NCI-H446 (cell line): ENCODE data around the gene TET2.
"Not testable (repeated sequence)": the region's sequence is repeated elsewhere in the genome, so short reads cannot be mapped to it uniquely, and the experiment has no call there.

Experiments
- DNase-seq, 2 experiments: peaks; one replicate each; lab custom pipeline; 2025; lab: John Stamatoyannopoulos, UW

Gene TET2

GRCh38 chr4:105291925-105292324, 145.2 kb downstream of the TET2 start:
- no peak for DNase-seq

- DNase-seq = no peak
Measured at GRCh38 chr4:105293360-105293759, 146.7 kb downstream of the TET2 start.

GRCh38 chr4:105296672-105297071, 150.0 kb downstream of the TET2 start:
- no peak for DNase-seq

GRCh38 chr4:105299027-105299426, 152.4 kb downstream of the TET2 start:
- DNase-seq = not testable (repeated sequence)

GRCh38 chr4:105304085-105304484, 157.4 kb downstream of the TET2 start:
- DNase-seq = no peak

GRCh38 chr4:105305019-105305836, 158.6 kb downstream of the TET2 start:
- no peak for DNase-seq

- no peak for DNase-seq
Measured at GRCh38 chr4:105306158-105306781, 159.6 kb downstream of the TET2 start.

GRCh38 chr4:105306820-105307219, 160.1 kb downstream of the TET2 start:
- no peak for DNase-seq

GRCh38 chr4:105318486-105318885, 171.8 kb downstream of the TET2 start:
- no peak for DNase-seq

GRCh38 chr4:105327222-105327621, 180.5 kb downstream of the TET2 start:
- no peak for DNase-seq

- no peak for DNase-seq
Measured at GRCh38 chr4:105327956-105328355, 181.3 kb downstream of the TET2 start.

GRCh38 chr4:105329081-105329480, 182.4 kb downstream of the TET2 start:
- DNase-seq = no peak
